Hepatocyte (in vitro differentiated cells): ENCODE data around the gene KIF7.

Experiments
- CTCF ChIP-seq: fragments of 200-600 bp; sonication (generic); IDR thresholded peaks from 2 replicates; pipeline ENCODE4 v1.5.1; 2016; ENCODE audit warnings: antibody characterized with exemption, mild to moderate bottlenecking; ENCODE audit not compliant: poor library complexity
- EZH2phosphoT487 ChIP-seq: fragments of 200-600 bp; sonication (generic); IDR thresholded peaks from one replicate; pipeline ENCODE4 v1.6.1; 2018; ENCODE audit warnings: antibody characterized with exemption, mild to moderate bottlenecking, low read depth, moderate library complexity; ENCODE audit not compliant: unreplicated experiment, severe bottlenecking

DNA sequence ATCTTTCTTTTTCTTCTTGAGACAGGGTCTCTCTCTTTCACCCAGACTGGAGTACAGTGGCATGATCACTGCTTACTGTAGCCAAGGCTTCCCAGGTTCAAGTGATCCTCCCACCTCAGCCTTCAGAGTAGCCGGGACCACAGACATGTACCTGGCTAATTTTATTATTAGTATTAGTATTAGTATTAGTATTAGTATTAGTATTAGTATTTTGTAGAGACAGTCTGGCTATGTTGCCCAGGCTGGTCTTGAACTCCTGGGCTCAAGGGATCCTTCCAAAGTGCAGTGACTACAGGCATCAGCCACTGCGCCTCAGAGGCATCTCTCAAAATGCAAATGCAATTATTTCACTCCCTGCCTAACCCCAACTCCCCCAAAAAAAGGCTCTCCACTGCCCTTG, 1.7 kb downstream of the KIF7 start:
- no peak for TF ChIP-seq CTCF
- no peak for TF ChIP-seq EZH2phosphoT487
